Measurements from ENCODE around the gene KRT7.

KRT7 gene

GRCh38 chr12:52232674-52233461 is at the start of gene KRT7:
Gene KRT7 (plus strand): TSS chr12:52233243. CDS start chr12:52233297, 54 bp downstream.
- no peaks in the 10 kb centered on the region for H3K36me3 ChIP-seq (ENCODE audit: control insufficient read depth, insufficient read depth, low read length)
- no peaks in the 10 kb centered on the region for H3K9me3 ChIP-seq (ENCODE audit: control insufficient read depth, low read length)
- H3K27me3 ChIP-seq (ENCODE audit: control insufficient read depth, insufficient read depth, low read length): peaks cover 24% of the 10 kb centered on the region
- H3K9ac ChIP-seq (ENCODE audit: low read length): peak within 1 kb of the TSS; percentile 12
- no peak within 1 kb of the TSS for H3K4me3 ChIP-seq (ENCODE audit: low read length)
- peaks cover 68% of the 10 kb centered on the region for H3K4me1 ChIP-seq (ENCODE audit: control insufficient read depth, insufficient read depth, low read length)

GRCh38 chr12:52183544-52183910 is 49.5 kb upstream of the KRT7 start:
- Histone ChIP-seq H3K9ac (ENCODE audit: low read length) (peak overlapping the region; percentile 20), H3K4me1 (ENCODE audit: control insufficient read depth, insufficient read depth, low read length) (peaks cover 41% of the 10 kb centered on the region), H3K9me3 (ENCODE audit: control insufficient read depth, low read length) (no peaks in the 10 kb centered on the region), H3K27me3 (ENCODE audit: control insufficient read depth, insufficient read depth, low read length) (no peaks in the 10 kb centered on the region), H3K4me3 (ENCODE audit: low read length) (no peak overlapping the region), H3K36me3 (ENCODE audit: control insufficient read depth, insufficient read depth, low read length) (no peaks in the 10 kb centered on the region)

GRCh38 chr12:52183971-52184370 is 49.1 kb upstream of the KRT7 start:
- Histone ChIP-seq H3K4me3 (ENCODE audit: low read length) (no peak overlapping the region), H3K4me1 (ENCODE audit: control insufficient read depth, insufficient read depth, low read length) (peaks cover 41% of the 10 kb centered on the region), H3K9ac (ENCODE audit: low read length) (no peak overlapping the region), H3K27me3 (ENCODE audit: control insufficient read depth, insufficient read depth, low read length) (no peaks in the 10 kb centered on the region), H3K9me3 (ENCODE audit: control insufficient read depth, low read length) (no peaks in the 10 kb centered on the region), H3K36me3 (ENCODE audit: control insufficient read depth, insufficient read depth, low read length) (no peaks in the 10 kb centered on the region)

GRCh38 chr12:52184813-52185212 is 48.2 kb upstream of the KRT7 start:
- Histone ChIP-seq H3K9ac (ENCODE audit: low read length) (no peak overlapping the region), H3K27me3 (ENCODE audit: control insufficient read depth, insufficient read depth, low read length) (no peaks in the 10 kb centered on the region), H3K4me3 (ENCODE audit: low read length) (no peak overlapping the region), H3K36me3 (ENCODE audit: control insufficient read depth, insufficient read depth, low read length) (no peaks in the 10 kb centered on the region), H3K4me1 (ENCODE audit: control insufficient read depth, insufficient read depth, low read length) (peaks cover 41% of the 10 kb centered on the region), H3K9me3 (ENCODE audit: control insufficient read depth, low read length) (no peaks in the 10 kb centered on the region)

- no peak overlapping the region for H3K9ac ChIP-seq (ENCODE audit: low read length)
- no peaks in the 10 kb centered on the region for H3K27me3 ChIP-seq (ENCODE audit: control insufficient read depth, insufficient read depth, low read length)
- H3K4me3 ChIP-seq (ENCODE audit: low read length): no peak overlapping the region
- no peaks in the 10 kb centered on the region for H3K36me3 ChIP-seq (ENCODE audit: control insufficient read depth, insufficient read depth, low read length)
- H3K4me1 ChIP-seq (ENCODE audit: control insufficient read depth, insufficient read depth, low read length): peaks cover 41% of the 10 kb centered on the region
- no peaks in the 10 kb centered on the region for H3K9me3 ChIP-seq (ENCODE audit: control insufficient read depth, low read length)
Measured at GRCh38 chr12:52185400-52185967, 47.6 kb upstream of the KRT7 start.

- no peaks in the 10 kb centered on the region for H3K36me3 ChIP-seq (ENCODE audit: control insufficient read depth, insufficient read depth, low read length)
- no peaks in the 10 kb centered on the region for H3K9me3 ChIP-seq (ENCODE audit: control insufficient read depth, low read length)
- no peak overlapping the region for H3K9ac ChIP-seq (ENCODE audit: low read length)
- peaks cover 46% of the 10 kb centered on the region for H3K4me1 ChIP-seq (ENCODE audit: control insufficient read depth, insufficient read depth, low read length)
- no peaks in the 10 kb centered on the region for H3K27me3 ChIP-seq (ENCODE audit: control insufficient read depth, insufficient read depth, low read length)
- H3K4me3 ChIP-seq (ENCODE audit: low read length): no peak overlapping the region
Measured at GRCh38 chr12:52186118-52186840, 46.8 kb upstream of the KRT7 start.

GRCh38 chr12:52187206-52187605 is 45.8 kb upstream of the KRT7 start:
- Histone ChIP-seq H3K9ac (ENCODE audit: low read length) (no peak overlapping the region), H3K4me1 (ENCODE audit: control insufficient read depth, insufficient read depth, low read length) (peaks cover 55% of the 10 kb centered on the region)

GRCh38 chr12:52187640-52188039 is 45.4 kb upstream of the KRT7 start:
- Histone ChIP-seq H3K9ac (ENCODE audit: low read length) (no peak overlapping the region), H3K36me3 (ENCODE audit: control insufficient read depth, insufficient read depth, low read length) (no peaks in the 10 kb centered on the region), H3K9me3 (ENCODE audit: control insufficient read depth, low read length) (no peaks in the 10 kb centered on the region), H3K4me3 (ENCODE audit: low read length) (no peak overlapping the region), H3K4me1 (ENCODE audit: control insufficient read depth, insufficient read depth, low read length) (peaks cover 58% of the 10 kb centered on the region), H3K27me3 (ENCODE audit: control insufficient read depth, insufficient read depth, low read length) (no peaks in the 10 kb centered on the region)

More at GRCh38 chr12:52187206-52187605, 45.8 kb upstream of the KRT7 start:
- Histone ChIP-seq H3K9me3 (ENCODE audit: control insufficient read depth, low read length) (no peaks in the 10 kb centered on the region), H3K36me3 (ENCODE audit: control insufficient read depth, insufficient read depth, low read length) (no peaks in the 10 kb centered on the region), H3K27me3 (ENCODE audit: control insufficient read depth, insufficient read depth, low read length) (no peaks in the 10 kb centered on the region), H3K4me3 (ENCODE audit: low read length) (no peak overlapping the region)

GRCh38 chr12:52188658-52189057 is 44.4 kb upstream of the KRT7 start:
- peaks cover 54% of the 10 kb centered on the region for H3K4me1 ChIP-seq (ENCODE audit: control insufficient read depth, insufficient read depth, low read length)
- H3K9ac ChIP-seq (ENCODE audit: low read length): no peak overlapping the region
- no peaks in the 10 kb centered on the region for H3K9me3 ChIP-seq (ENCODE audit: control insufficient read depth, low read length)
- no peaks in the 10 kb centered on the region for H3K27me3 ChIP-seq (ENCODE audit: control insufficient read depth, insufficient read depth, low read length)
- H3K4me3 ChIP-seq (ENCODE audit: low read length): no peak overlapping the region
- H3K36me3 ChIP-seq (ENCODE audit: control insufficient read depth, insufficient read depth, low read length): no peaks in the 10 kb centered on the region

GRCh38 chr12:52189376-52190174 is 43.5 kb upstream of the KRT7 start:
- Histone ChIP-seq H3K36me3 (ENCODE audit: control insufficient read depth, insufficient read depth, low read length) (no peaks in the 10 kb centered on the region), H3K9ac (ENCODE audit: low read length) (no peak overlapping the region), H3K27me3 (ENCODE audit: control insufficient read depth, insufficient read depth, low read length) (no peaks in the 10 kb centered on the region), H3K4me1 (ENCODE audit: control insufficient read depth, insufficient read depth, low read length) (peaks cover 58% of the 10 kb centered on the region), H3K9me3 (ENCODE audit: control insufficient read depth, low read length) (no peaks in the 10 kb centered on the region), H3K4me3 (ENCODE audit: low read length) (no peak overlapping the region)

- peaks cover 51% of the 10 kb centered on the region for H3K4me1 ChIP-seq (ENCODE audit: control insufficient read depth, insufficient read depth, low read length)
- H3K27me3 ChIP-seq (ENCODE audit: control insufficient read depth, insufficient read depth, low read length): no peaks in the 10 kb centered on the region
- no peaks in the 10 kb centered on the region for H3K9me3 ChIP-seq (ENCODE audit: control insufficient read depth, low read length)
- H3K36me3 ChIP-seq (ENCODE audit: control insufficient read depth, insufficient read depth, low read length): no peaks in the 10 kb centered on the region
- H3K4me3 ChIP-seq (ENCODE audit: low read length): no peak overlapping the region
- H3K9ac ChIP-seq (ENCODE audit: low read length): peak overlapping the region; percentile 42
Measured at GRCh38 chr12:52190860-52191729, 41.9 kb upstream of the KRT7 start.
